ENCODE data around the gene PNKP.

Gene PNKP

GRCh38 chr19:49875857-49876421, 8.6 kb upstream of the PNKP start:
- peak overlapping the region; percentile 98 for H3K4me3 ChIP-seq (ENCODE audit: control insufficient read depth, low read depth, low read length)
- DNase-seq (ENCODE audit: low read depth): no peak
- TF ChIP-seq CTCF (conservative IDR thresholded peaks at IDR 0.05; ENCODE audit: control insufficient read depth, insufficient read depth, low read depth, low read length): no peak

GRCh38 chr19:49875177-49875576, 7.8 kb upstream of the PNKP start:
- TF ChIP-seq CTCF (conservative IDR thresholded peaks at IDR 0.05; ENCODE audit: control insufficient read depth, insufficient read depth, low read depth, low read length): no peak
- peak overlapping the region; percentile 98 for H3K4me3 ChIP-seq (ENCODE audit: control insufficient read depth, low read depth, low read length)
- no peak for DNase-seq (ENCODE audit: low read depth)

GRCh38 chr19:49874503-49875157, 7.3 kb upstream of the PNKP start:
- H3K4me3 ChIP-seq (ENCODE audit: control insufficient read depth, low read depth, low read length): no peak overlapping the region
- DNase-seq (ENCODE audit: low read depth): no peak
- TF ChIP-seq CTCF (conservative IDR thresholded peaks at IDR 0.05; ENCODE audit: control insufficient read depth, insufficient read depth, low read depth, low read length): no peak

- H3K4me3 ChIP-seq (ENCODE audit: control insufficient read depth, low read depth, low read length): no peak overlapping the region
- no peak for TF ChIP-seq CTCF (conservative IDR thresholded peaks at IDR 0.05; ENCODE audit: control insufficient read depth, insufficient read depth, low read depth, low read length)
- no peak for DNase-seq (ENCODE audit: low read depth)
Observed at GRCh38 chr19:49873834-49874233, 6.5 kb upstream of the PNKP start.

GRCh38 chr19:49873129-49873521, 5.7 kb upstream of the PNKP start:
- no peak overlapping the region for H3K4me3 ChIP-seq (ENCODE audit: control insufficient read depth, low read depth, low read length)
- no peak for DNase-seq (ENCODE audit: low read depth)
- TF ChIP-seq CTCF (conservative IDR thresholded peaks at IDR 0.05; ENCODE audit: control insufficient read depth, insufficient read depth, low read depth, low read length): no peak

- no peak for DNase-seq (ENCODE audit: low read depth)
- H3K4me3 ChIP-seq (ENCODE audit: control insufficient read depth, low read depth, low read length): no peak overlapping the region
- no peak for TF ChIP-seq CTCF (conservative IDR thresholded peaks at IDR 0.05; ENCODE audit: control insufficient read depth, insufficient read depth, low read depth, low read length)
Observed at GRCh38 chr19:49872245-49873128, 5.1 kb upstream of the PNKP start.
